ENCODE data around the gene PATJ. TPM values are rescaled to one million over a fixed set of nuclear protein-coding genes. Genes with fewer than 3 reads are reported as not detected.

Gene PATJ
- total and polyA plus RNA-seq, 2 of the 13 experiments (the other 11 are each of a cell fraction or from before 2014, with no cell fraction given) = 6.2 to 16.8 TPM

DNA sequence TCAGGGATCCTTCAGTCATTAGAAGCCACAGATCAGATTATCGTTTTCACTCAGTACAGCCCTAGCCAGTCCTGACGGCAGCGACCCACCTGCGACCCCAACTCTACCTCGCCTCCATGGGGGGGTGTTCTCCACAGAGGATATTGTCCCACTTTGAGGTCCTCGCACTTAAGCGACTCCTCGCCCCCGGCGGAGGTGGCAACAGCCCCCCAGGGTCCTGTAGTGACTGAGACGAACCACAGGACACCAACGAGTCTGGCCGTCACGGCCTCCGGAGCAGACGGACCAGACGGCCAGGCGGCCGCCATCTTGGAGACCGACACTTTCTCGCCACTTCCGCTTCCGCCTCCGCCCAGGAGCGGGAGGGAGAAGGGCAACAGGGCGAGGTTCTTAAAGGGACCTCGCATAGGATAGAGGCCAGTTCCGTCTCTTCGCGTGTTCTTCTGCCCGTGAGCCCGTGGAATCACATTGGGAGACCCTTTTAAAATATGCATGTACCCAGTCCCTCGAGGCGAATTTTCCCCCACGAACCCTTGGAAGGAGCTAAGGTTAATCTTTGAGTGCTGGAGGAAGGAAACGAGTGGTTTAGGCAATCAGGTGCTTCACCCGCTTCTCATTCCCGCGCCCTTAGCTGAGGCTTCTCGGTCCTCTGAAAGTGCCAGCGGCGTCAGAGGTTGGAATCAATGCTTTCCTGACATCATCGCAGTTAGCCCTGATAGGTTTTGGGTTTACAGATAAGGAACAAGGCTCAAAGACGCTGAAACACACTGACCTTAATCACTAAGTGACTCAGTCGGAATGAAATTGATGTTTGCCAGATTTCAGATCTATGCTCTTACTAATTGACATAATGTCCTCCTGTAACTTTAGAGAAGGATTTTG is 17.2 kb upstream of the PATJ start, which contains the start of gene TM2D1 (continued):
- TF ChIP-seq, protein P1, sequence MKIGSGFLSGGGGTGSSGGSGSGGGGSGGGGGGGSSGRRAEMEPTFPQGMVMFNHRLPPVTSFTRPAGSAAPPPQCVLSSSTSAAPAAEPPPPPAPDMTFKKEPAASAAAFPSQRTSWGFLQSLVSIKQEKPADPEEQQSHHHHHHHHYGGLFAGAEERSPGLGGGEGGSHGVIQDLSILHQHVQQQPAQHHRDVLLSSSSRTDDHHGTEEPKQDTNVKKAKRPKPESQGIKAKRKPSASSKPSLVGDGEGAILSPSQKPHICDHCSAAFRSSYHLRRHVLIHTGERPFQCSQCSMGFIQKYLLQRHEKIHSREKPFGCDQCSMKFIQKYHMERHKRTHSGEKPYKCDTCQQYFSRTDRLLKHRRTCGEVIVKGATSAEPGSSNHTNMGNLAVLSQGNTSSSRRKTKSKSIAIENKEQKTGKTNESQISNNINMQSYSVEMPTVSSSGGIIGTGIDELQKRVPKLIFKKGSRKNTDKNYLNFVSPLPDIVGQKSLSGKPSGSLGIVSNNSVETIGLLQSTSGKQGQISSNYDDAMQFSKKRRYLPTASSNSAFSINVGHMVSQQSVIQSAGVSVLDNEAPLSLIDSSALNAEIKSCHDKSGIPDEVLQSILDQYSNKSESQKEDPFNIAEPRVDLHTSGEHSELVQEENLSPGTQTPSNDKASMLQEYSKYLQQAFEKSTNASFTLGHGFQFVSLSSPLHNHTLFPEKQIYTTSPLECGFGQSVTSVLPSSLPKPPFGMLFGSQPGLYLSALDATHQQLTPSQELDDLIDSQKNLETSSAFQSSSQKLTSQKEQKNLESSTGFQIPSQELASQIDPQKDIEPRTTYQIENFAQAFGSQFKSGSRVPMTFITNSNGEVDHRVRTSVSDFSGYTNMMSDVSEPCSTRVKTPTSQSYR (CRISPR knock-in tag; IDR thresholded peaks at IDR 0.05; ENCODE audit: borderline replicate concordance) = peak; percentile 26; the same call in 1 of the 2 replicates
- no peak for TF ChIP-seq FOXA1 (IDR thresholded peaks at IDR 0.05)
- TF ChIP-seq FOXA1 (CRISPR knock-in tag; IDR thresholded peaks at IDR 0.05) = no peak; the same call in 1 of the 2 replicates
- no peak; the same call in 1 of the 2 replicates for TF ChIP-seq GFI1 (CRISPR knock-in tag; IDR thresholded peaks at IDR 0.05; ENCODE audit: borderline replicate concordance)
- no peak for TF ChIP-seq ZNF713 (CRISPR knock-in tag; IDR thresholded peaks at IDR 0.05)
- TF ChIP-seq TBX3 (IDR thresholded peaks at IDR 0.05; ENCODE audit: borderline replicate concordance) = no peak
- peak; percentile 63 for TF ChIP-seq ZNF160 (CRISPR knock-in tag; IDR thresholded peaks at IDR 0.05)
- no peak for TF ChIP-seq SRSF4 (IDR thresholded peaks at IDR 0.05; ENCODE audit: low read depth, low read length, poor library complexity, severe bottlenecking)
- TF ChIP-seq FOXK1 (CRISPR knock-in tag; IDR thresholded peaks at IDR 0.05; ENCODE audit: borderline replicate concordance, low read depth) = peak; percentile 93
- TF ChIP-seq ZNF775 (CRISPR knock-in tag; IDR thresholded peaks at IDR 0.05; ENCODE audit: borderline replicate concordance) = no peak
- TF ChIP-seq ZNF709 (CRISPR knock-in tag; IDR thresholded peaks at IDR 0.05) = 0 out of 2 replicates have a peak, but pooled peaks have one; percentile 71
- TF ChIP-seq U2AF1 (optimal IDR thresholded peaks at IDR 0.05; ENCODE audit: low read depth, low read length) = peak; percentile 69
- peak; percentile 95 for TF ChIP-seq ZNF501 (CRISPR knock-in tag; IDR thresholded peaks at IDR 0.05)
- TF ChIP-seq NBN (conservative IDR thresholded peaks at IDR 0.05) = no peak
- no peak for TF ChIP-seq ZNF530 (CRISPR knock-in tag; IDR thresholded peaks at IDR 0.05; ENCODE audit: low read depth)
- peak; percentile 89; the same call in 1 of the 2 replicates for TF ChIP-seq ZNF317 (CRISPR knock-in tag; IDR thresholded peaks at IDR 0.05)
- no peak for TF ChIP-seq ZSCAN12 (CRISPR knock-in tag; IDR thresholded peaks at IDR 0.05)
- TF ChIP-seq TOPORS (CRISPR knock-in tag; IDR thresholded peaks at IDR 0.05) = no peak
- no peak for TF ChIP-seq TCF7 (IDR thresholded peaks at IDR 0.05; ENCODE audit: low read depth)
- TF ChIP-seq ETV6 (CRISPR knock-in tag; conservative IDR thresholded peaks at IDR 0.05) = peak; percentile 94
- TF ChIP-seq PAX8 (CRISPR knock-in tag; IDR thresholded peaks at IDR 0.05; ENCODE audit: borderline replicate concordance) = no peak; the same call in 1 of the 2 replicates
- no peak for TF ChIP-seq ZFAT (CRISPR knock-in tag; conservative IDR thresholded peaks at IDR 0.05)
- no peak for TF ChIP-seq HOXA7 (CRISPR knock-in tag; IDR thresholded peaks at IDR 0.05)
- TF ChIP-seq REXO4 (CRISPR knock-in tag; IDR thresholded peaks at IDR 0.05; ENCODE audit: borderline replicate concordance) = no peak
- 0 out of 2 replicates have a peak, but pooled peaks have one; percentile 51 for TF ChIP-seq ZNF335 (CRISPR knock-in tag; IDR thresholded peaks at IDR 0.05)
- no peak for TF ChIP-seq LCORL (IDR thresholded peaks at IDR 0.05)
- TF ChIP-seq LCORL (CRISPR knock-in tag; IDR thresholded peaks at IDR 0.05) = peak; percentile 57; the same call in 1 of the 2 replicates
- TF ChIP-seq NFIC (IDR thresholded peaks at IDR 0.05; ENCODE audit: low read length) = peak; percentile 65; the same call in 1 of the 2 replicates
- 0 out of 2 replicates have a peak, but pooled peaks have one; percentile 55 for TF ChIP-seq PCBP1 (IDR thresholded peaks at IDR 0.05; ENCODE audit: borderline replicate concordance, low read depth, low read length)
